ENCODE data around the gene SAPCD2.

The SAPCD2 gene

DNA sequence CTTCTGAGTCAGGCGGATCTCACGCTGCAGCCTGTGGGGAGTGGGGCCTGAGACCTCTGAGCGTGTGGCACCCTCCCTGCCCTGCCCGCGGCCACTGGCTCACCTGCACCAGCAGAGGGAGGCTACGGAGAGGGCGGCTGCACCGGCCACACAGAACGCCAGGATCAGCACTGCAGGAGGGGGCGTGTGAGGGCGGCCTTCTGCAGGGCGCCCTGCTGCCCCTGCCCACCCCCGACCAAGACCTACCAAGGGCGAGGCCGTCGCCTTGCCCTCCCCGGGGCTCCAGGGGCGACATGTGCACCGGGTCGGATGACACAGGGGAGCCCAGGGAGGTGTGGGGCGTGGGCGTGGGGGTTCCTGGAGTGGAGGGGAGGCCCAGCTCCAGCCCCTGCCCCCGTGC is 29.8 kb downstream of the SAPCD2 start:
- DNase-seq (ENCODE audit: extremely low read depth, insufficient read length), result no peak
- H3K36me3 ChIP-seq (ENCODE audit: control insufficient read depth, insufficient read depth, low read length), result no peaks in the 10 kb centered on the region
- TF ChIP-seq, protein P1, sequence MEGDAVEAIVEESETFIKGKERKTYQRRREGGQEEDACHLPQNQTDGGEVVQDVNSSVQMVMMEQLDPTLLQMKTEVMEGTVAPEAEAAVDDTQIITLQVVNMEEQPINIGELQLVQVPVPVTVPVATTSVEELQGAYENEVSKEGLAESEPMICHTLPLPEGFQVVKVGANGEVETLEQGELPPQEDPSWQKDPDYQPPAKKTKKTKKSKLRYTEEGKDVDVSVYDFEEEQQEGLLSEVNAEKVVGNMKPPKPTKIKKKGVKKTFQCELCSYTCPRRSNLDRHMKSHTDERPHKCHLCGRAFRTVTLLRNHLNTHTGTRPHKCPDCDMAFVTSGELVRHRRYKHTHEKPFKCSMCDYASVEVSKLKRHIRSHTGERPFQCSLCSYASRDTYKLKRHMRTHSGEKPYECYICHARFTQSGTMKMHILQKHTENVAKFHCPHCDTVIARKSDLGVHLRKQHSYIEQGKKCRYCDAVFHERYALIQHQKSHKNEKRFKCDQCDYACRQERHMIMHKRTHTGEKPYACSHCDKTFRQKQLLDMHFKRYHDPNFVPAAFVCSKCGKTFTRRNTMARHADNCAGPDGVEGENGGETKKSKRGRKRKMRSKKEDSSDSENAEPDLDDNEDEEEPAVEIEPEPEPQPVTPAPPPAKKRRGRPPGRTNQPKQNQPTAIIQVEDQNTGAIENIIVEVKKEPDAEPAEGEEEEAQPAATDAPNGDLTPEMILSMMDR (IDR thresholded peaks at IDR 0.05; ENCODE audit: insufficient read depth, low read length, poor library complexity, severe bottlenecking), result no peak
- no peak overlapping the region for H3K4me3 ChIP-seq (replicated peaks; ENCODE audit: low read depth, low read length)
- H3K27me3 ChIP-seq (replicated peaks; ENCODE audit: control insufficient read depth, insufficient read depth, low read length), result no peaks in the 10 kb centered on the region; the same call in 1 of the 2 replicates

DNA sequence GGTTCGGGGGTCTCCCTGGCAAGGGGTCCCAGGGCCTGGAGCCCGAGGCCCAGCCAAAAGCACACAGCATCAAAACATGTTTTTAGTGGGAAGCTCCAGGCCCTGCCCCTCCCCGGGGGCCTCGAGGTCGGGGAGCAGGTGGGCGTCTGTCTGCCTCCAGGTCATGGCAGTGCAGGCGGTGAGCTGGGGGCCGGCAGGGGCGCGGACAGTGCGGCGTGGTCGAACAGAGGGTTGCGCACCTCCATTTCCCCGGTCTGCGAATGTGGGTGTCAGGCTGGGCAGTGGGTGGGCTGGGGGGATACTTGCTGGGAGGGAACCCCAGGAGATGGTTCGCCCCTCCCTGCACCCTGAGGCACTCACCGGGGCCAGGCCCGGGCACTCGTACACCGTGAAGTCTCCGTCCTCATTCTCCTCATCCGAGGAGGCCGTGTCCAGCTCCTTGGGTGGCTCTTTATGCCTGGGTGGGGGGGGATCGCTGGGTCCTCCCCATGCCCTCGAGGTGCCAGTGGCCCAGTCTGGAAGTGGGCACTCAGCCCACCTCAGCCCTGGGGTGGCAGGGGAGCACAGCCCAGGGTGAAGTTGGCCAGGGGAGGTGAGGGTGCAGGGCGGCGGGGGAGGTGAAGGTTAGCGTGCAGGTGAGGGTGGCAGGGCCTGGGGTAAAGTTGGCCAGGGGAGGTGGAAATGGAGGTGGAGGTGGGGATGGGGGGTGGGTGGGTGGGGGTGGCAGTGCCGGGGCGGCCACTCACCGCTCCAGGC is 30.6 kb downstream of the SAPCD2 start:
- no peak for DNase-seq (ENCODE audit: extremely low read depth, insufficient read length)
- Histone ChIP-seq H3K36me3 (ENCODE audit: control insufficient read depth, insufficient read depth, low read length) (no peaks in the 10 kb centered on the region), H3K4me3 (replicated peaks; ENCODE audit: low read depth, low read length) (no peak overlapping the region), H3K27me3 (replicated peaks; ENCODE audit: control insufficient read depth, insufficient read depth, low read length) (no peaks in the 10 kb centered on the region; the same call in 1 of the 2 replicates)
- TF ChIP-seq, protein P1 (IDR thresholded peaks at IDR 0.05; ENCODE audit: insufficient read depth, low read length, poor library complexity, severe bottlenecking), result no peak

- TF ChIP-seq, protein P1 (IDR thresholded peaks at IDR 0.05; ENCODE audit: insufficient read depth, low read length, poor library complexity, severe bottlenecking), result no peak
- H3K27me3 ChIP-seq (replicated peaks; ENCODE audit: control insufficient read depth, insufficient read depth, low read length), result no peaks in the 10 kb centered on the region; the same call in 1 of the 2 replicates
- no peaks in the 10 kb centered on the region for H3K36me3 ChIP-seq (ENCODE audit: control insufficient read depth, insufficient read depth, low read length)
Observed at GRCh38 chr9:137038916-137039315, 31.4 kb downstream of the SAPCD2 start.

DNA sequence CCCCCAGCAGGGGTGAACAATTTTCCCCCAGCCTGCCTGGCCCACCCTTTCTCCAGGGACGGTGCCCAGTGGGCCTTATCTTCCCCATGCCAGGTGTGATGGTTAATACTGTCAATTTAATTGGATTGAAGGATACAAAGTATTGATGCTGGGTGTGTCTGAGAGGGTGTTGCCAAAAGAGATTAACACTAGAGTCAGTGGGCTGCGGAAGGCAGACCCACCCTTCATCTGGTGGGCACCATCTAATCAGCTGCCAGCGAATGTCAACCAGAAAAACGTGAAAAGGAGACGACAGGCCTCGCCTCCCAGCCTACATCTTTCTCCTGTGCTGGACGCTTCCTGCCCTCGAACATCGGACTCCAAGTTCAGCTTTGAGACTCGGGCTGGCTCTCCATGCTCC is 32.9 kb downstream of the SAPCD2 start:
- DNase-seq (ENCODE audit: extremely low read depth, insufficient read length), result no peak
- H3K36me3 ChIP-seq (ENCODE audit: control insufficient read depth, insufficient read depth, low read length), result no peaks in the 10 kb centered on the region
- H3K27me3 ChIP-seq (replicated peaks; ENCODE audit: control insufficient read depth, insufficient read depth, low read length), result no peaks in the 10 kb centered on the region; the same call in 1 of the 2 replicates

More at GRCh38 chr9:137038916-137039315, 31.4 kb downstream of the SAPCD2 start:
- DNase-seq (ENCODE audit: extremely low read depth, insufficient read length), result no peak
- H3K4me3 ChIP-seq (replicated peaks; ENCODE audit: low read depth, low read length), result no peak overlapping the region

DNA sequence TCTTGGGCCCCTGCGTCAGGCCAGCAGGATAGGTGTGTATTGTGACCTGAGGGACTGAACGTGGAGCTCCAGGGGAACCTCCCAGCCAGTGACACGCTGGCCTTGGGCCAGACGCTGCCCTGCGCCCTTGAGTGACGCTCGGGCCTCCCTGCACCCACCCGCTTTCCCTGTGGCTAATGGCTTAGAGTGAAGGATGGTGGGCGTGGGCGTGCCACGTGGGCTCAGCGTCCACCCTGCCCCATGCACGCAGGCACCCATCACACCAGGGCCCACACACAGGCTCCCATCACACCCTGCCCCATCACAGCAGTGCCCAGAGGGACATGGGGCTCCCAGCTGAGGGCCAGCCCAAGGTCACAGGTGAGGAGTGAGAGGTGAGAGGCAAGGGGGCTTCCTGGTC is 33.3 kb downstream of the SAPCD2 start:
- no peak for DNase-seq (ENCODE audit: extremely low read depth, insufficient read length)
- Histone ChIP-seq H3K36me3 (ENCODE audit: control insufficient read depth, insufficient read depth, low read length) (no peaks in the 10 kb centered on the region), H3K27me3 (replicated peaks; ENCODE audit: control insufficient read depth, insufficient read depth, low read length) (no peaks in the 10 kb centered on the region; the same call in 1 of the 2 replicates), H3K4me3 (replicated peaks; ENCODE audit: low read depth, low read length) (no peak overlapping the region)
- TF ChIP-seq, protein P1 (IDR thresholded peaks at IDR 0.05; ENCODE audit: insufficient read depth, low read length, poor library complexity, severe bottlenecking), result no peak

More for the DNA sequence above, 32.9 kb downstream of the SAPCD2 start:
- TF ChIP-seq, protein P1 (IDR thresholded peaks at IDR 0.05; ENCODE audit: insufficient read depth, low read length, poor library complexity, severe bottlenecking), result no peak
- no peak overlapping the region for H3K4me3 ChIP-seq (replicated peaks; ENCODE audit: low read depth, low read length)
